NCI-H1930 (cell line): Measurements from ENCODE around the gene CAMK2B.

Experiments used
- DNase-seq, 2 experiments: peaks; one replicate each; lab custom pipeline; 2025; lab: John Stamatoyannopoulos, UW

Gene CAMK2B

DNA sequence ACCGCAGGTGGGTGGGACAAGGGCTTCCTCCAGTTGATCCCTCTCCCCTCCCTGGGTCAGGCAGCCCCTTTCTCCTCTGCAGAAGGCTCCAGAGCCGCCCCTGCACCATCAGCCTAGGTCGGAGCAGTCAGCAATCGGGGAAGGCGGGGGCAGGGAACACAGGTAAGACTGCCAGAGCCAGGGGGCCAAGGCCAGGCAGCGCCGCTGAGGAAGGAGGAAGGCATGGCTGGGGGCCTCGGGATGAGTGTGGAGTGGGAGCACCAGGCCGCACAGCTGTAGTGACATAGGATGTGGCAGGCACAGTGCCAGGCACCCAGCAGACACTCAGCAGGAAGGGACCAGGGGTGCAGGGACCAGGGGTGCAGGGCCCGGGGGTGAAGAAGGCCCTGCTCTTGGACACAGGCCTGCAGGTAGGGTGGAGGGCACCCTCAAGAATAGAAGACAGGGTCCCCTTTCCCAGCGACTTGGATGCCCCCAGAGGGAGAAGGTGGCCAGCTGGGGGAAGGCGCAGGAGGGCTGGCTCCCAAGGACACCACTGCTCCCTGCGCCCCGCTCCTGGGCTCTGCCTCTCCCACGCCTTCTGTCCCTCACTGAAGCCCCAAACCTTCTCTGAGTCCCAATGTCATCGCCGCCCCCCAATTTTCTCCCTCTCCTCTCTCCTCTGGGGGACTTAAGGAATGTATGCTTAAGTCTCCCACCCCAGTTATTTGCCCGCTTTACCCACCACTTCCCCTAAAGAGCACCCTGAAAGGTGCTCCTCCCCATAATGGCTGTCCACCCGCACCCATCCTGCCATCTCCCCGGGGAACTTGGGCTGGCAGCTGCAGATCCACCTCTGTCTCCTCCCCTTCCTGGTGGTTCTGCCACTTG lies 38.5 kb downstream of the CAMK2B start:
- DNase-seq, result no peak

DNA sequence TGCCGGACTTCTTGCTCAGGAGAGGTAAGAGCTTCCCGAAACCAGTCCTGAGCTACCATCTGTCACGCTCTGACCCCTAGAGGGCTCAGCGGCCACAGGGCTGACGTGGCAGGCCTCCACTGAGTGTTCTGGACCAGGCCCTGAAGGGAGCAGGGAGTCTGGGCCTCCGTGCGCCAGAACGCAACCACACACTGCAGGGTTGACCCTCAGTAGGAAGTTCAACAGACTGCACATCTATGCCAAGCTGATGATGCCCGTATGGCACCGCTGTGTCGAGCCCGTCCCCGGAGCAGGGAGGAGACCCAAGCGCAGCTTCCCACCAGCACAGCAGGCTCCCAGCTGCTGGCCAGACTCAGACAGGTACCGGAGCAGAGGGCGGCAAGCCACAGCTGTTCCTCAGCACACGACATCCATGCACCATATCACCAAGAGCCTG lies 39.2 kb downstream of the CAMK2B start:
- DNase-seq, result no peak

GRCh38 chr7:44285561-44285960 lies 39.8 kb downstream of the CAMK2B start:
- DNase-seq, result no peak

GRCh38 chr7:44284881-44285541 lies 40.4 kb downstream of the CAMK2B start:
- DNase-seq, result no peak

- DNase-seq, result no peak
Measured at GRCh38 chr7:44284216-44284615, 41.2 kb downstream of the CAMK2B start.

GRCh38 chr7:44283381-44284211 lies 41.8 kb downstream of the CAMK2B start:
- no peak for DNase-seq

DNA sequence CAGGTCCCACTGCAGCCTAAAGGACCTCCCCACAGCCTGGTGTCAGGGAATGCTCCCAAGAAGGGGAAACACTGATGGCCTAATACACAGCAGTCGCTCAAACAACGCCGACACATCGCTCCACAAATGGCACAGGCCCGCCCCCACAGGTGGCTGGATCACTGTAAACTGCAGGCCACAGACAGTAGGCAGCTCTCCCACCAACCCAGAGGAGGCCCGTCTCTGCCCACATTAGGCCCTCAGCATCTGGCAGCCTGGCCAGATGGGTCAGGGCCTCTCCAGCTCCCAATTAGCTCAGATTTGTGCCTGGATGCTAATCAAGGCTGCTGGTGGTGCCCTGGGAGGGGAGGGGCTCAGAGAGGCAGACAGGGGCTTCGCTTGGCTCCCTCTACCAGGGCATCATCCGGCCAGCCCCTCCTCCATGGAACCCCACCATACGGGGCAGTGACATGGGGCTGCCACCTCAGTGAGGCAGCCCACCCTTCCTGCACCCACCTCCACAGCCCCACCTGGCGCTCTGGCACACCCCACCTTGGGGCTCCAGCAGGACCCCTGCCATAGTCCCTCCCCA lies 42.7 kb downstream of the CAMK2B start:
- no peak for DNase-seq

- DNase-seq, result no peak
Measured at GRCh38 chr7:44281811-44282600, 43.4 kb downstream of the CAMK2B start.

GRCh38 chr7:44280993-44281721 lies 44.2 kb downstream of the CAMK2B start:
- DNase-seq, result no peak

- no peak for DNase-seq
Measured at GRCh38 chr7:44280636-44280992, 44.8 kb downstream of the CAMK2B start.

DNA sequence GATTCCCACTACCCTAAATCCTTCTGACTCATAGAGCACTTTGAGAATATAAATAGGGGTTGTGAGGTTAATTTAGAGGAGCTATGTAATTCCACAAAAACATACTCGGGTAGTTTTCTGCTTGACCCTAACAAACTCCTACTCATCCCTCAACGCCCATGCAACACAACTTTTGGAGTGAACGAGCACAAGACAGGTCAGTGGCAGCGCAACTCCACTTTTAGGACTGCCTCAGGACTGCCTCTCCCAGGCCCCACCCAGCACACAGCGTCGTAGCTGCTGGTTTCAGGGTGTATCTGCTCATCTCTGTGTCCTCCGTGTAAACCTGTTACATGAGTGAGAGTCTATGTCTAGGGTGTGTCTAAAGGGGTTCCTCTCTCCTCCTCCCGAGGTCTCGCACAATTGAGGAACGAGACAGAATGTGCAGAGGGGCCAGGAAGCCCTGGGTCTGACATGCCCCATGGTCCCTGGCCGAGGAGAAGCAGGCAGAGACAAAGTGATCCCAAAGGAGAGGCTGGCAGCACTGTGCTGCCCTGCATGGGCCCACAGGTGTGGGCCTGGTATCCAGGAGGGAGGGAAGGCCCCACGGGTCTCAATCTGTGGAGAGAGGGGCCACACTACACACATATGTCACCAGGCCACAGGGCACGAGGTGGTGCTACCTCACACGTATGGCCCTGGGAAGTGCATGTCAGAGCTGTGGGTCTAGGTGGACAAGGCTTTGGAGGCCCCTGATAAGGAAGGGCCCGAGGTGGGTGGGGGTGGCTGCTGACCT lies 45.5 kb downstream of the CAMK2B start:
- no peak for DNase-seq

DNA sequence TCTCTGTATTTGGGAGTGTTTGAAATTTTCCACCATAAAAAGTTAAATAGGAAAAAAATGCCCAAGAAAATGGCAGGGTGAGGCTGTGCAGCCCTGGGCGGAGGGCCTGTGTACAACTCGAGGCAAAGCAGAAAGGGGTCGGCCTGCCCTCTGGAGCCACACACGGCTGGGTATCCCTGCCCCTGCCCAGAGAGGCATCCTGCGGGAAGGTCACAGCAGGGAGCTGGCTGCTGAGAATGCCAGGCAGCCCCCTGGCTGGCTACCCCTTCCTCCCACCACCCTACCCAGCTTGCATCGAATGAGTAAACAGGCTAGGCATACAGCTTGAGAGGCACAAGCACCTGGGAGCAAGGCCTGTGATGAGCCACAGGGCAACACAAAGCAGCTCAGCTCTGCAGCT lies 46.1 kb downstream of the CAMK2B start:
- no peak for DNase-seq

GRCh38 chr7:44278451-44279161 lies 46.8 kb downstream of the CAMK2B start:
- no peak for DNase-seq

DNA sequence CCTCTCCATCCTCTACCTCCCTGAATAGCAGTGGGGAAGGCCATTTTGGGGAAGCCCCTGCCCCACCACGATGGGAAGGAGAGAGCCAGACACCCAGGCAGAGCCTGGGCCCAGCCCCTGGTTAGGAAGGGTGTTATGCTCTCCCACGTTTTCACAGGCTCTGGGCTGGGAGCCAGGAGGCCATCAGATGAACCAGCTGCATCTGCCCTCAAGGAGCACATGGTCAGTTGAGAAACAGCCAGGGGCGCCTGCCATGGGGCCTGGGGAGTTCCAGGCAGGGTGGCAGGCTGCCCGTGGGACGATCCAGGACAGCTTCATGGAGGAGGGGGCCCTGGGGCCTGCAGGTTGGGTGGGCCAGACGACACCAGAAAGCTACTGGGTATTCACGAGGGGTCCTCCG lies 47.5 kb downstream of the CAMK2B start:
- DNase-seq, result no peak

- DNase-seq, result no peak
Measured at GRCh38 chr7:44277391-44277790, 48.0 kb downstream of the CAMK2B start.

DNA sequence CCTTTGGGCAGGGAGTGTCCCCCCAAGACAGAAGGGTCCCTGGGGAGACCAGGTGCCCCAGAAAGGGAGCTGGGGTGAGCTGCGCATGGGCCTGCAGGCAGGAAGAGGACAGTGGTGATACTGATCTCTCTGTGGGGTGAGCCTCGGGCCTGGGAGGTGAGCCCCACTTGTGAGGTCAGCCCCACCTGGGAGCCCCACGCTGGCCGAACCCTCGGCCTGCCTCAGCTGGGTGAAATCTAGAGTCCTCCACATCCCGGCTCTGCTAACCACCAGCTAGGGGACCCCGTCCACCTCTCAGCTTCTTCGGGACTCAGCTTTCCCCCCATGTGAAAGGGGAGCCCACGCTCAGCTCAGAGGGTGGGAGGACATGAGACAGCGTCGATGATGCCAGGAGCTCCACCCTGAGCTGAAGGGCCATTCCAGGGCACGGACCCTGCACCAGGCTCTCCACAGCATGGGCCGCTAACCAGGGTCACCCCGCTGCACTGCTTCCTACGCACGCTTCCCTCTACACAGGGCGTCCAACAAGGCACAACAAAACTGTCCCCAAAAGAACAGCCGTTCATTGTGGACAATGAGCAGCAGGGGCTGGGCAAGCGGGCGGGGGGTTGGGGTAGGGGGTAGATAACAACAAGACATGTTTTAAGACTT lies 48.7 kb downstream of the CAMK2B start:
- no peak for DNase-seq

DNA sequence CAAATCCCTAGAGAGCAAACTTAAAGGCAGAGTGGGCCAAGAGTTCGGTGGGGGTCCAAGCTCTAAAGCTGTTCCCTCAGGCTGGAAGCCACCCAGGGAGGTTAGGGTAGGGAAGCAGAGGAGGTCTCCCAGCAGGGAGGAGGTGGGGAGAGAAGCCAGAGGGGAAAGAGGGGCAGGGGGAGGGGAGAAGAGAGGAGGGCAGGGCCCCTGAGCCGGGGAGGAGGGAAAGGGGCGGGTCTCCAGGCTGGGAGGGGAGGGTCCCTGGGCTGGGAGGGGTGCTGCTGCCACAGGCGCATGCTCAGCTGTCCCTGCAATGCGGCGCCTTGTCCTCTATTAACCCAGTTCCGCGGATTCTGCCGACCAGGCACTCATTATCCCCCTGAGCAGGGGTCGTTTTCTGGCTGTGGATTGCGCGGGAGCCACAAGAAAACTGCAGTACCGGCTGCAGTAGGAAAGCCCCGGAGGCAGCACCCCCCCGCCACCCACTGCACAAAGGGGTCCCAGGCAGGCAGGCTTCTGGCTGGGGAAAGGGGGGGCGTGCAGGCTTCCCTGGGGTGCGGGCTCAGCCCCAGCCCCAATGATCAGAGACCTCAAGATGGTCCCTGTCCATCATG lies 49.3 kb downstream of the CAMK2B start:
- no peak for DNase-seq

DNA sequence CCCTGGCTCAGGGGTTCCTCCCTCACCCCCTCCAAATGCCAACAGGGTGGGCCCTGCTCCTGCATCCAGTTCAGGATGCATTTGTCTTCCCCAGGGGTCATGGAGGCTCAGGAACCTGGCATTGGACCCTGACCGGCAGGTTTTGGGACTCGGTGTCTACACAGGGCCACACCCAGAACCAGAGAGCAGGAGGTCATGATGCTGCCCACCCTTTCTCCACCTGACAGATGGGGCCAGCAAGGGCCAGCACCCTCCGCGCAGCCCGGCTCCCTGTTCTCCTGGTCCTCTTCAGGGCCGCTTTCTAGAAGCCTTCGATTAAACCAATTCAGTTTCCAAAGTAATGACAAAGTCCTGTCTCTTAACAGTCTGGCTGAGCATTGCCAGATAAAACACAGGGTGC lies 50.2 kb downstream of the CAMK2B start:
- DNase-seq, result no peak
